ENCODE measurements around the gene ZBTB42.

GRCh38 chr14:104752735-104753527 lies 48.0 kb upstream of the ZBTB42 start, which contains the start of gene SIVA1:
- TF ChIP-seq CTCF (conservative IDR thresholded peaks at IDR 0.05) (no peak), EZH2 (IDR thresholded peaks at IDR 0.05; ENCODE audit: low read depth) (no peak)

All from PC-9 (cell line).